GM23248 (cell line): ENCODE results near the gene ZNF519.

ENCODE experiments used
- EZH2 ChIP-seq: fragments of 200-600 bp; sonication (generic); IDR thresholded peaks from 2 replicates; pipeline ENCODE4 v1.6.1; 2018; ENCODE audit warnings: antibody characterized with exemption, mild to moderate bottlenecking; ENCODE audit not compliant: insufficient read depth, poor library complexity, severe bottlenecking
- EZH2phosphoT487 ChIP-seq: fragments of 200-600 bp; sonication (generic); IDR thresholded peaks from 2 replicates; pipeline ENCODE4 v1.6.1; 2018; ENCODE audit warnings: antibody characterized with exemption, moderate library complexity, mild to moderate bottlenecking, low read depth; ENCODE audit not compliant: insufficient read depth

- TF ChIP-seq EZH2 (no peak), EZH2phosphoT487 (no peak)
Observed at GRCh38 chr18:14120926-14121325, 11.3 kb downstream of the ZNF519 start.
